ENCODE measurements around the gene HYAL3. TPM values are rescaled to one million over a fixed set of nuclear protein-coding genes. Genes with fewer than 3 reads are reported as not detected.

Gene HYAL3
- total RNA-seq, 1 donor from 2014 or later: 3.6 TPM

- peaks cover 15% of the 10 kb centered on the region for H3K4me1 Mint-ChIP-seq (ENCODE audit: low read depth)
- TF ChIP-seq CTCF (IDR thresholded peaks at IDR 0.05; ENCODE audit: unreplicated experiment): no peak
- H3K36me3 Mint-ChIP-seq (ENCODE audit: insufficient read depth): peaks cover 2% of the 10 kb centered on the region
- DNase-seq (ENCODE audit: low spot score, unreplicated experiment): no peak
- no peak overlapping the region for H3K27ac Mint-ChIP-seq
- H3K4me3 Mint-ChIP-seq (ENCODE audit: low read depth): no peak overlapping the region
- no peaks in the 10 kb centered on the region for H3K9me3 Mint-ChIP-seq (ENCODE audit: low read depth)
- H3K27me3 Mint-ChIP-seq: peaks cover 4% of the 10 kb centered on the region
Observed at GRCh38 chr3:50333744-50334328, 34.6 kb upstream of the HYAL3 start.

DNA sequence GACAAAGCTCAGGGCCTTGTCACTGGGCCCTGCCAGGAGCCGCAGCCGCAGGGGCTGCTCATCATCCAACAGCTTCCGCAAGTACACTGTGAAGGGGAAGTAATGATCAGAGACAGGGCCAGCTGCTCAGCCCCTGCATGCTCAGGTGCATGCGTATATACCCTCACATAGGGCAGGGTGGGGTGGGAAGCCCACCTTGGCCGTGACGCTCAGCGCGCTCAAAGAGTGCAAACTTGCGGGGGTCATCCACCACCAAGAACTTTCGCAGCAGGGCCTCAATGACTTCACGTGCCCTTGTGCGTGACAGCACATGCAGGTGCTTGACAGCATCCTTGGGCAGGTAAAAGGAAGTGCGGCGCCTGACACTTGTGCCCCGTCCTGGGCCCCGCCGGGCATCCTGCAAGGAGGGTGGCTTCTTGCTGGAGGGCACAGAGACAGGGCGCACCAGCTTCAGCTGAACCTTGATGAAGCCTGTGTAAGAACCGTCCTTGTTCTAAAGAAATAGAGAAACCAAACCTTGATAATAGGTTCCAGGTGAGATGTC lies 32.2 kb upstream of the HYAL3 start:
- peaks cover 17% of the 10 kb centered on the region for H3K4me1 Mint-ChIP-seq (ENCODE audit: low read depth)
- peaks cover 2% of the 10 kb centered on the region for H3K36me3 Mint-ChIP-seq (ENCODE audit: insufficient read depth)
- no peaks in the 10 kb centered on the region for H3K27me3 Mint-ChIP-seq
- no peak overlapping the region for H3K27ac Mint-ChIP-seq
- H3K4me3 Mint-ChIP-seq (ENCODE audit: low read depth): no peak overlapping the region
- TF ChIP-seq CTCF (IDR thresholded peaks at IDR 0.05; ENCODE audit: unreplicated experiment): no peak
- H3K9me3 Mint-ChIP-seq (ENCODE audit: low read depth): no peaks in the 10 kb centered on the region
- DNase-seq (ENCODE audit: low spot score, unreplicated experiment): no peak

- TF ChIP-seq CTCF (IDR thresholded peaks at IDR 0.05; ENCODE audit: unreplicated experiment): no peak
- H3K36me3 Mint-ChIP-seq (ENCODE audit: insufficient read depth): peaks cover 4% of the 10 kb centered on the region
- H3K27ac Mint-ChIP-seq: no peak overlapping the region
- H3K9me3 Mint-ChIP-seq (ENCODE audit: low read depth): no peaks in the 10 kb centered on the region
- H3K4me3 Mint-ChIP-seq (ENCODE audit: low read depth): no peak overlapping the region
- H3K27me3 Mint-ChIP-seq: no peaks in the 10 kb centered on the region
- no peak for DNase-seq (ENCODE audit: low spot score, unreplicated experiment)
- peaks cover 10% of the 10 kb centered on the region for H3K4me1 Mint-ChIP-seq (ENCODE audit: low read depth)
Observed at GRCh38 chr3:50330330-50330729, 31.1 kb upstream of the HYAL3 start.

DNA sequence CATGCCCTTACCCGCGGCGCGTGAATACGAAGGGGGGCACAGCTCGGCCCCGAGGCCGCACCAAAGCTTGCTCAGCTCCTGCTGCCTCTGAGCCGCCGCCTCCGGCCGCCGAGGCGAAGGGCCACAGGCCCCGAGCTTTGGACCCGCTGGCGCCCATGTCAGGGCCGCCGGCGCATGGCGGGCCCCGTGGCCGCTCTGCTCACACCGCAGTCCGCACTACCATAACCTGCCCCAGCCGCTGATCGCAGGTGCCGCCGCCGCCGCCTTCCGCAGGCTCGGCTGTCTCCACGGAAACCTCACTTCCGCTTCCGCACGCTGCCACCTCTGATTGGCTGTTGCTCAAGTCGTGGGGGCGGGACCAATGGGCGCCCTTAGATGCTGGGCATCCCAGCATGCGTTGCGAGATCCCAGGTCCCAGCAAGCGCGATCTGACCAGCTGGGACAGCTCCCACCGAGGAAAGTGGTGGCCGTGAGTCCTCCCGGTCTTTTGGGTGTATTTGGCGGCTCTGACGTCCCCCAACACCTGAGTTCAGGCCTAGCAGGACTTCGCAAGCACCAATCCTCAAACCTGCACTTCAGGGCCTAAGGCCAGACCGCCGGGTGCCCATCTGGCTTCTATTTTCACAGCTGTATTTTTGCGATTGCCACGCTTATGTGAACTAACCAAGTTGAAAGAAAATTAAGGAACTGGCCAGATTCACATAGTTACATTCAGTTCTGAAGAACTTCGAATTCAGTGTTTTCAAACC lies 28.9 kb upstream of the HYAL3 start, which contains the start of gene TUSC2:
TUSC2 (minus strand) TSS at position 281 of the 749 bp plus-strand sequence; CDS start at position 157, 124 bp downstream.
- Mint-ChIP-seq H3K9me3 (ENCODE audit: low read depth) (no peaks in the 10 kb centered on the region), H3K27me3 (no peaks in the 10 kb centered on the region), H3K36me3 (ENCODE audit: insufficient read depth) (peaks cover 7% of the 10 kb centered on the region), H3K27ac (peak within 1 kb of the TSS; percentile 96), H3K4me3 (ENCODE audit: low read depth) (peak within 1 kb of the TSS; percentile 85), H3K4me1 (ENCODE audit: low read depth) (peaks cover 16% of the 10 kb centered on the region)
- peak; percentile 91 for DNase-seq (ENCODE audit: low spot score, unreplicated experiment)
- no peak for TF ChIP-seq CTCF (IDR thresholded peaks at IDR 0.05; ENCODE audit: unreplicated experiment)

GRCh38 chr3:50327129-50327528 lies 27.9 kb upstream of the HYAL3 start:
- Mint-ChIP-seq H3K4me1 (ENCODE audit: low read depth) (peaks cover 16% of the 10 kb centered on the region), H3K36me3 (ENCODE audit: insufficient read depth) (peaks cover 7% of the 10 kb centered on the region), H3K4me3 (ENCODE audit: low read depth) (peak overlapping the region; percentile 85), H3K9me3 (ENCODE audit: low read depth) (no peaks in the 10 kb centered on the region), H3K27ac (peak overlapping the region; percentile 78), H3K27me3 (no peaks in the 10 kb centered on the region)
- no peak for DNase-seq (ENCODE audit: low spot score, unreplicated experiment)
- no peak for TF ChIP-seq CTCF (IDR thresholded peaks at IDR 0.05; ENCODE audit: unreplicated experiment)

Data from progenitor cell of endocrine pancreas (in vitro differentiated cells).